GM12878 (cell line): ENCODE results near the gene SPCS3. TPM values are rescaled to one million over a fixed set of nuclear protein-coding genes. Genes with fewer than 3 reads are reported as not detected.

ENCODE experiments used
- ATAC-seq: fragments of 200-7000 bp; cut with Tn5 transposase; 3 replicates; pipeline ENCODE4 v1.9.1; 2020; ENCODE audit warnings: mild to moderate bottlenecking, moderate library complexity
- BruUV-seq: library from RNA; stranded (reverse); fragments of 400-500 nt; replicated peaks from 2 replicates; lab custom pipeline; 2021; lab: Mats Ljungman, UMichigan
- CTCF ChIA-PET: fragments of 300-600 bp; sonication (Branson Sonifier 250); formaldehyde crosslinking; extraction: SDS; loops from one replicate; lab custom pipeline; 2021; ENCODE audit warnings: inconsistent platforms; lab: Yijun Ruan, JAX
- POLR2A ChIA-PET: fragments of 350-600 bp; formaldehyde crosslinking; extraction: SDS; loops from one replicate; lab custom pipeline; 2021; ENCODE audit warnings: inconsistent platforms; lab: Charles Lee
- RAD21 ChIA-PET: fragments of 300-600 bp; sonication (Branson Sonifier 250); formaldehyde crosslinking; loops from one replicate; lab custom pipeline; 2023; ENCODE audit warnings: antibody characterized with exemption; ENCODE audit not compliant: unreplicated experiment; lab: Charles Lee
- SMC1A ChIA-PET: fragments of 300-600 bp; sonication (Branson Sonifier 250); formaldehyde crosslinking; loops from one replicate; lab custom pipeline; 2023; ENCODE audit not compliant: unreplicated experiment, uncharacterized antibody; lab: Charles Lee
- DNase-seq: peaks from one replicate; pipeline ENCODE4 v3.0.0-alpha.2; 2011; ENCODE audit warnings: low read depth, low spot score
- FAIRE-seq: peaks from 3 replicates; lab custom pipeline; 2011; peaks lifted over from hg19 to GRCh38; lab: Jason Lieb, UNC
- H2AFZ ChIP-seq: 2 replicates; pipeline ENCODE4 v1.6.0; 2011; ENCODE audit warnings: low read depth, low read length, control low read depth; ENCODE audit not compliant: control insufficient read depth
- H3K27ac ChIP-seq: 2 replicates; pipeline ENCODE4 v1.5.1; 2011; ENCODE audit warnings: control low read depth; ENCODE audit not compliant: control insufficient read depth, insufficient read depth
- H3K27me3 ChIP-seq, 2 experiments: replicated peaks in 1 of 2; 2 replicates each; pipeline versions ENCODE4 v1.6.0 to v1.6.1; 2011; ENCODE audit warnings: low read length in 1 of 2; ENCODE audit not compliant: control insufficient read depth in 2 of 2, insufficient read depth in 2 of 2
- H3K36me3 ChIP-seq, 2 experiments: 2 replicates each; pipeline ENCODE4 v1.5.1; 2011; ENCODE audit warnings: low read length in 1 of 2; ENCODE audit not compliant: control insufficient read depth in 2 of 2, insufficient read depth in 2 of 2
- H3K4me1 ChIP-seq: 2 replicates; pipeline ENCODE4 v1.6.1; 2011; ENCODE audit warnings: mild to moderate bottlenecking, low read length, moderate library complexity, mixed read lengths; ENCODE audit not compliant: control insufficient read depth, insufficient read depth
- H3K4me2 ChIP-seq: 2 replicates; pipeline ENCODE4 v1.6.0; 2011; ENCODE audit warnings: control low read depth; ENCODE audit not compliant: control insufficient read depth, insufficient read depth
- H3K4me3 ChIP-seq: fragments of 200-600 bp; sonication (generic); 2 replicates; pipeline ENCODE4 v1.5.1; 2016
- H3K79me2 ChIP-seq: 2 replicates; pipeline ENCODE4 v1.6.0; 2011; ENCODE audit warnings: low read length; ENCODE audit not compliant: control insufficient read depth, insufficient read depth
- H3K9ac ChIP-seq: 2 replicates; pipeline ENCODE4 v1.8.0; 2011; ENCODE audit warnings: low read length, control low read depth, mixed read lengths; ENCODE audit not compliant: control insufficient read depth, insufficient read depth
- H3K9me3 ChIP-seq: replicated peaks from 3 replicates; pipeline ENCODE4 v1.5.1; 2011; ENCODE audit warnings: mild to moderate bottlenecking, low read length; ENCODE audit not compliant: control insufficient read depth, insufficient read depth
- H4K20me1 ChIP-seq: 2 replicates; pipeline ENCODE4 v1.6.0; 2011; ENCODE audit not compliant: control insufficient read depth, insufficient read depth
- POLR2AphosphoS5 ChIP-seq: IDR thresholded peaks from 2 replicates; pipeline ENCODE4 v1.6.1; 2011; ENCODE audit warnings: mild to moderate bottlenecking, low read length, inconsistent platforms
- RAD21 ChIP-seq: IDR thresholded peaks from 2 replicates; pipeline ENCODE4 v1.6.1; 2011; ENCODE audit warnings: mild to moderate bottlenecking, low read depth, low read length, moderate library complexity; ENCODE audit not compliant: insufficient read depth
- SMC3 ChIP-seq: IDR thresholded peaks from 2 replicates; pipeline ENCODE4 v1.6.1; 2011; ENCODE audit warnings: low read length, improper control_type of control experiment, borderline replicate concordance
- WGBS: methylation state at CpG from one replicate; pipeline ENCODE4 v1.1.6; 2016; ENCODE audit warnings: low lambda C conversion rate; ENCODE audit not compliant: insufficient replicate concordance, insufficient coverage; ENCODE audit errors: missing lambda C conversion rate; 5-methylcytosine and 5-hydroxymethylcytosine counted together
- in situ Hi-C: fragments of 300-500 bp; cut with MboI; formaldehyde crosslinking; loops from 9 replicates; pipeline ENCODE4 v1.14.3; 2018; ENCODE audit warnings: mixed read lengths
- intact Hi-C: fragments of 100-400 bp; cut with micrococcal nuclease; formaldehyde crosslinking; loops from one replicate; pipeline ENCODE4 v1.14.2; 2022; ENCODE audit not compliant: unreplicated experiment
- polyA plus RNA-seq, 11 experiments: library from polyadenylated mRNA; depleted of rRNA in 4 of 11; unstranded in 6 of 11; stranded (reverse) in 5 of 11; fragments of >200 nt; fragmentation: Nextera tagmentation in 4 of 11; fragmentation: Illumina TruSeq in 1 of 11; extraction: Ambion mirVana in 4 of 11; extraction: Trizol in 1 of 11; gene quantifications; 1 replicate in 1 of 11; 2 replicates in 10 of 11; pipeline versions ENCODE4 v1.2.1 to v1.2.3, GENCODE V29; 2011 to 2016; ENCODE audit warnings: inconsistent platforms in 2 of 11, missing spikeins in 2 of 11, low read depth in 1 of 11
- total RNA-seq, 4 experiments: library from RNA; depleted of rRNA in 3 of 4; stranded (reverse); fragments of >200 nt in 3 of 4; fragmentation: Illumina TruSeq in 1 of 4; extraction: Trizol in 1 of 4; gene quantifications; 2 replicates each; pipeline versions ENCODE4 v1.2.1 to v1.2.3, GENCODE V29; 2013 to 2021
- TF ChIP-seq, protein P1 (sequence below), 3 experiments: IDR thresholded peaks in 2 of 3; conservative IDR thresholded peaks in 1 of 3; 2 replicates each; pipeline ENCODE4 v1.5.1; 2011; ENCODE audit warnings: low read depth in 3 of 3, low read length in 3 of 3, mild to moderate bottlenecking in 3 of 3, control low read depth in 2 of 3, moderate library complexity in 2 of 3, inconsistent platforms in 1 of 3, mixed read lengths in 1 of 3; ENCODE audit not compliant: control insufficient read depth in 2 of 3, insufficient read depth in 1 of 3; ENCODE audit errors: extremely low read depth in 1 of 3
- TF ChIP-seq, protein P2 (sequence below): IDR thresholded peaks from 2 replicates; pipeline ENCODE4 v1.6.1; 2012; ENCODE audit warnings: improper control_type of control experiment, low read depth, low read length; ENCODE audit not compliant: insufficient replicate concordance

Gene SPCS3
- total and polyA plus RNA-seq, 10 of the 15 experiments (the other 5 are each of a cell fraction or from before 2014, with no cell fraction given), result 50.0 to 151 (median 76.4) TPM

GRCh38 chr4:176376032-176376614 is 56.4 kb downstream of the SPCS3 start:
- TF ChIP-seq, protein P1, sequence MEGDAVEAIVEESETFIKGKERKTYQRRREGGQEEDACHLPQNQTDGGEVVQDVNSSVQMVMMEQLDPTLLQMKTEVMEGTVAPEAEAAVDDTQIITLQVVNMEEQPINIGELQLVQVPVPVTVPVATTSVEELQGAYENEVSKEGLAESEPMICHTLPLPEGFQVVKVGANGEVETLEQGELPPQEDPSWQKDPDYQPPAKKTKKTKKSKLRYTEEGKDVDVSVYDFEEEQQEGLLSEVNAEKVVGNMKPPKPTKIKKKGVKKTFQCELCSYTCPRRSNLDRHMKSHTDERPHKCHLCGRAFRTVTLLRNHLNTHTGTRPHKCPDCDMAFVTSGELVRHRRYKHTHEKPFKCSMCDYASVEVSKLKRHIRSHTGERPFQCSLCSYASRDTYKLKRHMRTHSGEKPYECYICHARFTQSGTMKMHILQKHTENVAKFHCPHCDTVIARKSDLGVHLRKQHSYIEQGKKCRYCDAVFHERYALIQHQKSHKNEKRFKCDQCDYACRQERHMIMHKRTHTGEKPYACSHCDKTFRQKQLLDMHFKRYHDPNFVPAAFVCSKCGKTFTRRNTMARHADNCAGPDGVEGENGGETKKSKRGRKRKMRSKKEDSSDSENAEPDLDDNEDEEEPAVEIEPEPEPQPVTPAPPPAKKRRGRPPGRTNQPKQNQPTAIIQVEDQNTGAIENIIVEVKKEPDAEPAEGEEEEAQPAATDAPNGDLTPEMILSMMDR (IDR thresholded peaks at IDR 0.05 in 2 of 3, conservative IDR thresholded peaks at IDR 0.05 in 1 of 3; ENCODE audit: control insufficient read depth in 2 of 3, extremely low read depth in 1 of 3, insufficient read depth in 1 of 3, low read depth in 3 of 3, low read length in 3 of 3), result peak; percentile 35 to 49 (median 46); a peak in 4 of 6 replicates
- TF ChIP-seq, protein P2, sequence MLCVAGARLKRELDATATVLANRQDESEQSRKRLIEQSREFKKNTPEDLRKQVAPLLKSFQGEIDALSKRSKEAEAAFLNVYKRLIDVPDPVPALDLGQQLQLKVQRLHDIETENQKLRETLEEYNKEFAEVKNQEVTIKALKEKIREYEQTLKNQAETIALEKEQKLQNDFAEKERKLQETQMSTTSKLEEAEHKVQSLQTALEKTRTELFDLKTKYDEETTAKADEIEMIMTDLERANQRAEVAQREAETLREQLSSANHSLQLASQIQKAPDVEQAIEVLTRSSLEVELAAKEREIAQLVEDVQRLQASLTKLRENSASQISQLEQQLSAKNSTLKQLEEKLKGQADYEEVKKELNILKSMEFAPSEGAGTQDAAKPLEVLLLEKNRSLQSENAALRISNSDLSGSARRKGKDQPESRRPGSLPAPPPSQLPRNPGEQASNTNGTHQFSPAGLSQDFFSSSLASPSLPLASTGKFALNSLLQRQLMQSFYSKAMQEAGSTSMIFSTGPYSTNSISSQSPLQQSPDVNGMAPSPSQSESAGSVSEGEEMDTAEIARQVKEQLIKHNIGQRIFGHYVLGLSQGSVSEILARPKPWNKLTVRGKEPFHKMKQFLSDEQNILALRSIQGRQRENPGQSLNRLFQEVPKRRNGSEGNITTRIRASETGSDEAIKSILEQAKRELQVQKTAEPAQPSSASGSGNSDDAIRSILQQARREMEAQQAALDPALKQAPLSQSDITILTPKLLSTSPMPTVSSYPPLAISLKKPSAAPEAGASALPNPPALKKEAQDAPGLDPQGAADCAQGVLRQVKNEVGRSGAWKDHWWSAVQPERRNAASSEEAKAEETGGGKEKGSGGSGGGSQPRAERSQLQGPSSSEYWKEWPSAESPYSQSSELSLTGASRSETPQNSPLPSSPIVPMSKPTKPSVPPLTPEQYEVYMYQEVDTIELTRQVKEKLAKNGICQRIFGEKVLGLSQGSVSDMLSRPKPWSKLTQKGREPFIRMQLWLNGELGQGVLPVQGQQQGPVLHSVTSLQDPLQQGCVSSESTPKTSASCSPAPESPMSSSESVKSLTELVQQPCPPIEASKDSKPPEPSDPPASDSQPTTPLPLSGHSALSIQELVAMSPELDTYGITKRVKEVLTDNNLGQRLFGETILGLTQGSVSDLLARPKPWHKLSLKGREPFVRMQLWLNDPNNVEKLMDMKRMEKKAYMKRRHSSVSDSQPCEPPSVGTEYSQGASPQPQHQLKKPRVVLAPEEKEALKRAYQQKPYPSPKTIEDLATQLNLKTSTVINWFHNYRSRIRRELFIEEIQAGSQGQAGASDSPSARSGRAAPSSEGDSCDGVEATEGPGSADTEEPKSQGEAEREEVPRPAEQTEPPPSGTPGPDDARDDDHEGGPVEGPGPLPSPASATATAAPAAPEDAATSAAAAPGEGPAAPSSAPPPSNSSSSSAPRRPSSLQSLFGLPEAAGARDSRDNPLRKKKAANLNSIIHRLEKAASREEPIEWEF, result no peak
- TF ChIP-seq RAD21 (peak; percentile 52; the same call in 1 of the 2 replicates), POLR2AphosphoS5 (no peak), SMC3 (peak; percentile 33; the same call in 1 of the 2 replicates)
- no peaks in the 10 kb centered on the region for H3K36me3 ChIP-seq
- FAIRE-seq, result no peak

More at GRCh38 chr4:176376032-176376614, 56.4 kb downstream of the SPCS3 start:
- DNase-seq (no peak), ATAC-seq (no peak)
- Histone ChIP-seq H3K27me3 (no peaks in the 10 kb centered on the region), H3K4me1 (no peaks in the 10 kb centered on the region), H2AFZ (no peak overlapping the region), H3K4me2 (no peak overlapping the region), H3K4me3 (no peak overlapping the region), H4K20me1 (no peaks in the 10 kb centered on the region), H3K9me3 (no peaks in the 10 kb centered on the region), H3K79me2 (no peaks in the 10 kb centered on the region), H3K27ac (no peak overlapping the region), H3K9ac (no peak overlapping the region)
- SMC1A ChIA-PET, result interaction anchor here (0.9 to 4.1 kb wide), 3 partner anchors 10 to 682 kb away, joined by 3 to 66 read pairs (median 5); no protein-coding TSS in a partner anchor
- POLR2A ChIA-PET, result no interaction called here
- in situ Hi-C loops (loop anchor here (5.0 to 10.0 kb wide), 2 partner anchors 269 to 676 kb away; no protein-coding TSS in a partner anchor), intact Hi-C loops (loop anchor here (2.0 kb wide), 2 partner anchors 267 to 963 kb away; no protein-coding TSS in a partner anchor)
- WGBS, result 0% methylated on average over 2 of the region's 2 CpGs
- CTCF ChIA-PET, result interaction anchor here (0.6 to 7.6 kb wide), 10 partner anchors 13 to 676 kb away, joined by 3 to 109 read pairs (median 7); no protein-coding TSS in a partner anchor
- BruUV-seq, result no TSS peak
- RAD21 ChIA-PET, result interaction anchor here (1.2 to 3.3 kb wide), 3 partner anchors 671 to 681 kb away, joined by 3 to 51 read pairs (median 6); no protein-coding TSS in a partner anchor
